ENCODE measurements around the gene LRRFIP2. TPM values are rescaled to one million over a fixed set of nuclear protein-coding genes. Genes with fewer than 3 reads are reported as not detected.
A peak's percentile ranks its signal among the peaks of the same experiment; 100 is the strongest.

The LRRFIP2 gene
- total and polyA plus RNA-seq, 2 of the 4 experiments (the other 2 are of a cell fraction), result 20.6 to 31.0 TPM

GRCh38 chr3:37171144-37171543 lies 3.2 kb downstream of the LRRFIP2 start:
- H3K56ac ChIP-seq (ENCODE audit: extremely low read depth, insufficient read depth, low read length), result no peak overlapping the region
- H3K27me3 ChIP-seq (ENCODE audit: control insufficient read depth, insufficient read depth, low read length), result no peaks in the 10 kb centered on the region
- H3K4ac ChIP-seq (ENCODE audit: low read depth, low read length), result no peak overlapping the region
- peaks cover 9% of the 10 kb centered on the region for H3K9me1 ChIP-seq (ENCODE audit: insufficient read depth, low read length)
- H3K4me1 ChIP-seq (ENCODE audit: control insufficient read depth, insufficient read depth, low read length), result peaks cover 10% of the 10 kb centered on the region
- H3K18ac ChIP-seq (ENCODE audit: low read depth, low read length), result no peak overlapping the region; the same call in 1 of the 2 replicates
- H3K36me3 ChIP-seq (ENCODE audit: control insufficient read depth, insufficient read depth, low read length), result peaks cover 9% of the 10 kb centered on the region
- TF ChIP-seq MAFK (IDR thresholded peaks at IDR 0.05; ENCODE audit: low read depth, low read length), result no peak
- no peak for TF ChIP-seq CHD1 (IDR thresholded peaks at IDR 0.05; ENCODE audit: low read depth, low read length)
- TF ChIP-seq CEBPB (IDR thresholded peaks at IDR 0.05; ENCODE audit: low read depth, low read length), result no peak
- no peak for TF ChIP-seq ELK1 (IDR thresholded peaks at IDR 0.05; ENCODE audit: borderline replicate concordance, low read depth, low read length)
- no peak for TF ChIP-seq MXI1 (IDR thresholded peaks at IDR 0.05; ENCODE audit: borderline replicate concordance, low read depth, low read length)
- TF ChIP-seq NFE2L2 (IDR thresholded peaks at IDR 0.05; ENCODE audit: low read depth, low read length), result no peak
- no peak for TF ChIP-seq BHLHE40 (IDR thresholded peaks at IDR 0.05; ENCODE audit: low read depth, low read length)
- H4K20me1 ChIP-seq (ENCODE audit: insufficient read depth, low read length), result peaks cover 35% of the 10 kb centered on the region
- dilution Hi-C loops (cut with HindIII; ENCODE audit: low sequenced_read_pairs, unreplicated experiment), result no loop called here
- no TSS peak for BruUV-seq (replicated peaks)
- H3K4me2 ChIP-seq (ENCODE audit: low read depth, low read length), result peak overlapping the region; percentile 49
- no peak overlapping the region for H4K91ac ChIP-seq (ENCODE audit: insufficient read depth, low read depth, low read length)
- no peak overlapping the region for H2AK9ac ChIP-seq (replicated peaks; ENCODE audit: low read depth, low read length, poor library complexity)
- no peak overlapping the region for H4K5ac ChIP-seq (ENCODE audit: low read depth, low read length)
- CTCF ChIA-PET, result interaction anchor here (1.4 kb wide), 1 partner anchor 24 kb away, joined by 9 read pairs; no protein-coding TSS in a partner anchor
- DNase-seq, result no peak
- H2AK5ac ChIP-seq (ENCODE audit: low read depth, low read length), result peak overlapping the region; percentile 53; the same call in 1 of the 2 replicates
- ATAC-seq (ENCODE audit: low read depth), result no peak
- H2BK15ac ChIP-seq (ENCODE audit: low read depth, low read length), result no peak overlapping the region
- H3K4me3 ChIP-seq (ENCODE audit: insufficient read depth, low read depth, low read length), result no peak overlapping the region
- 0 out of 4 replicates have a peak overlapping the region, but pooled peaks of 1 of the 2 experiments have one; percentile 36 for H4K8ac ChIP-seq (ENCODE audit: low read depth in 2 of 2, low read length in 2 of 2)
- H2BK120ac ChIP-seq (ENCODE audit: low read depth, low read length), result no peak overlapping the region
- H3K23ac ChIP-seq (ENCODE audit: low read depth, low read length), result 0 out of 2 replicates have a peak overlapping the region, but pooled peaks have one; percentile 10
- intact Hi-C loops (cut with micrococcal nuclease), result no loop called here
- POLR2A ChIA-PET (ENCODE audit: unreplicated experiment), result no interaction called here
- WGBS, 2 experiments (ENCODE audit: extremely low coverage in 2 of 2, insufficient read length in 1 of 2), result no CpG with 5 or more reads among the region's 4 CpGs
- H3K27ac ChIP-seq (ENCODE audit: insufficient read depth, low read length), result peak overlapping the region; percentile 17; the same call in 1 of the 2 replicates
- no peak overlapping the region for H2AFZ ChIP-seq (replicated peaks; ENCODE audit: low read length, poor library complexity)
- H3K79me1 ChIP-seq (ENCODE audit: low read depth in 1 of 2, low read length in 2 of 2), result peaks cover 18 to 52% of the 10 kb centered on the region in 2 experiments
- H3K9ac ChIP-seq (ENCODE audit: low read depth, low read length), result no peak overlapping the region
- in situ Hi-C loops (cut with MboI; ENCODE audit: low sequenced_read_pairs), result no loop called here
- H3K9me3 ChIP-seq (ENCODE audit: control insufficient read depth, insufficient read depth, low read length), result no peaks in the 10 kb centered on the region
- peak overlapping the region; percentile 12 for H2BK5ac ChIP-seq (ENCODE audit: low read depth, low read length, poor library complexity, severe bottlenecking)
- H3K14ac ChIP-seq (replicated peaks; ENCODE audit: low read depth, low read length), result 0 out of 2 replicates have a peak overlapping the region, but pooled peaks have one; percentile 4
- H2BK20ac ChIP-seq (ENCODE audit: low read depth, low read length), result no peak overlapping the region

All from IMR-90 (cell line).